NCI-H187 treated with DMSO at 0.1 percent for 48 hours (cell line): ENCODE results near the gene SETD1A.
"Not testable (repeated sequence)": the region's sequence is repeated elsewhere in the genome, so short reads cannot be mapped to it uniquely, and the experiment has no call there.

Experiments used
- DNase-seq: peaks from one replicate; lab custom pipeline; 2025; lab: John Stamatoyannopoulos, UW

SETD1A gene

GRCh38 chr16:30998852-30999761 lies 41.6 kb downstream of the SETD1A start:
- DNase-seq: no peak

- no peak for DNase-seq
Observed at GRCh38 chr16:31000671-31001382, 43.3 kb downstream of the SETD1A start.

GRCh38 chr16:31001507-31002249 lies 44.1 kb downstream of the SETD1A start:
- no peak for DNase-seq

- DNase-seq: no peak
Observed at GRCh38 chr16:31002250-31002700, 44.7 kb downstream of the SETD1A start.

- no peak for DNase-seq
Observed at GRCh38 chr16:31002862-31003341, 45.3 kb downstream of the SETD1A start.

- DNase-seq: no peak
Observed at GRCh38 chr16:31003744-31004143, 46.2 kb downstream of the SETD1A start.

- DNase-seq: no peak
Observed at GRCh38 chr16:31004658-31005057, 47.1 kb downstream of the SETD1A start.

- no peak for DNase-seq
Observed at GRCh38 chr16:31005350-31006085, 48.0 kb downstream of the SETD1A start.

- DNase-seq: no peak
Observed at GRCh38 chr16:31006086-31006385, 48.5 kb downstream of the SETD1A start.

GRCh38 chr16:31006589-31006988 lies 49.0 kb downstream of the SETD1A start:
- no peak for DNase-seq

GRCh38 chr16:31007684-31008083 lies 50.1 kb downstream of the SETD1A start:
- DNase-seq: no peak

GRCh38 chr16:31008149-31008548 lies 50.6 kb downstream of the SETD1A start:
- DNase-seq: no peak

GRCh38 chr16:31008551-31008950 lies 51.0 kb downstream of the SETD1A start:
- DNase-seq: no peak

- no peak for DNase-seq
Observed at GRCh38 chr16:31009120-31009519, 51.6 kb downstream of the SETD1A start.

- DNase-seq: no peak
Observed at GRCh38 chr16:31009894-31010584, 52.5 kb downstream of the SETD1A start.

- DNase-seq: no peak
Observed at GRCh38 chr16:31010585-31011325, 53.2 kb downstream of the SETD1A start, which contains the start of gene STX1B. STX1B (minus strand) TSS chr16:31010638; CDS start chr16:31010396, 242 bp downstream.

- DNase-seq: not testable (repeated sequence)
Observed at GRCh38 chr16:31011815-31012214, 54.3 kb downstream of the SETD1A start.

GRCh38 chr16:31013292-31013691 lies 55.7 kb downstream of the SETD1A start:
- not testable (repeated sequence) for DNase-seq

GRCh38 chr16:31016018-31016417 lies 58.5 kb downstream of the SETD1A start:
- no peak for DNase-seq

- not testable (repeated sequence) for DNase-seq
Observed at GRCh38 chr16:31017756-31018155, 60.2 kb downstream of the SETD1A start.
